MCF 10A (cell line): ENCODE data around the gene AGAP1. TPM values are rescaled to one million over a fixed set of nuclear protein-coding genes. Genes with fewer than 3 reads are reported as not detected.

Experiments used
- BruUV-seq: library from RNA; stranded (reverse); fragments of 400-500 nt; replicated peaks from 2 replicates; lab custom pipeline; 2021; lab: Mats Ljungman, UMichigan
- CTCF ChIA-PET: fragments of 300-600 bp; sonication (Branson Sonifier 250); formaldehyde crosslinking; extraction: SDS; loops from one replicate; lab custom pipeline; 2021; ENCODE audit warnings: antibody characterized with exemption, inconsistent platforms; lab: Yijun Ruan, JAX
- POLR2A ChIA-PET: fragments of 300-600, 350-650 bp; sonication (Branson Sonifier 250); formaldehyde crosslinking; extraction: SDS; loops from one replicate; lab custom pipeline; 2020; ENCODE audit warnings: antibody characterized with exemption, inconsistent platforms; lab: Yijun Ruan, JAX
- DNase-seq: peaks from one replicate; pipeline ENCODE4 v3.0.0-alpha.2; 2018; ENCODE audit not compliant: unreplicated experiment
- H3K27ac Mint-ChIP-seq: one replicate; pipeline ENCODE4 v1.8.0; 2022; ENCODE audit warnings: mild to moderate bottlenecking, low read depth, mixed read lengths; ENCODE audit not compliant: unreplicated experiment
- H3K27me3 Mint-ChIP-seq: one replicate; pipeline ENCODE4 v1.8.0; 2022; ENCODE audit warnings: mixed read lengths; ENCODE audit not compliant: insufficient read depth, unreplicated experiment
- H3K36me3 Mint-ChIP-seq: one replicate; pipeline ENCODE4 v1.8.0; 2022; ENCODE audit warnings: mild to moderate bottlenecking, moderate library complexity, mixed read lengths; ENCODE audit not compliant: insufficient read depth, unreplicated experiment
- H3K4me1 Mint-ChIP-seq: one replicate; pipeline ENCODE4 v1.8.0; 2022; ENCODE audit warnings: mixed read lengths; ENCODE audit not compliant: insufficient read depth, unreplicated experiment
- H3K4me3 Mint-ChIP-seq: one replicate; pipeline ENCODE4 v1.8.0; 2022; ENCODE audit warnings: mild to moderate bottlenecking, moderate library complexity, mixed read lengths; ENCODE audit not compliant: unreplicated experiment
- H3K9me3 Mint-ChIP-seq: one replicate; pipeline ENCODE4 v1.8.0; 2022; ENCODE audit warnings: mixed read lengths; ENCODE audit not compliant: unreplicated experiment
- intact Hi-C: fragments of 100-400 bp; cut with micrococcal nuclease; formaldehyde crosslinking; loops from 2 replicates; pipeline ENCODE4 v1.14.1; 2022
- total RNA-seq: library from RNA; stranded (reverse); gene quantifications from 2 replicates; pipeline ENCODE4 v1.2.3, GENCODE V29; 2022
- TF ChIP-seq, protein P1 (sequence below): fragments of 200-600 bp; IDR thresholded peaks from one replicate; pipeline ENCODE4 v1.8.0; 2022; ENCODE audit warnings: antibody characterized with exemption, mild to moderate bottlenecking; ENCODE audit not compliant: unreplicated experiment

The AGAP1 gene
- total RNA-seq, 1 experiment from 2014 or later: 41.3 TPM

- TF ChIP-seq, protein P1, sequence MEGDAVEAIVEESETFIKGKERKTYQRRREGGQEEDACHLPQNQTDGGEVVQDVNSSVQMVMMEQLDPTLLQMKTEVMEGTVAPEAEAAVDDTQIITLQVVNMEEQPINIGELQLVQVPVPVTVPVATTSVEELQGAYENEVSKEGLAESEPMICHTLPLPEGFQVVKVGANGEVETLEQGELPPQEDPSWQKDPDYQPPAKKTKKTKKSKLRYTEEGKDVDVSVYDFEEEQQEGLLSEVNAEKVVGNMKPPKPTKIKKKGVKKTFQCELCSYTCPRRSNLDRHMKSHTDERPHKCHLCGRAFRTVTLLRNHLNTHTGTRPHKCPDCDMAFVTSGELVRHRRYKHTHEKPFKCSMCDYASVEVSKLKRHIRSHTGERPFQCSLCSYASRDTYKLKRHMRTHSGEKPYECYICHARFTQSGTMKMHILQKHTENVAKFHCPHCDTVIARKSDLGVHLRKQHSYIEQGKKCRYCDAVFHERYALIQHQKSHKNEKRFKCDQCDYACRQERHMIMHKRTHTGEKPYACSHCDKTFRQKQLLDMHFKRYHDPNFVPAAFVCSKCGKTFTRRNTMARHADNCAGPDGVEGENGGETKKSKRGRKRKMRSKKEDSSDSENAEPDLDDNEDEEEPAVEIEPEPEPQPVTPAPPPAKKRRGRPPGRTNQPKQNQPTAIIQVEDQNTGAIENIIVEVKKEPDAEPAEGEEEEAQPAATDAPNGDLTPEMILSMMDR: no peak
- no peaks in the 10 kb centered on the region for H3K27me3 Mint-ChIP-seq
- intact Hi-C loops: no loop called here
- BruUV-seq: no TSS peak
- H3K27ac Mint-ChIP-seq: no peak overlapping the region
- ChIA-PET CTCF (no interaction called here), POLR2A (interaction anchor here (0.6 kb wide), 1 partner anchor 21 kb away, joined by 3 read pairs; no protein-coding TSS in a partner anchor)
- H3K36me3 Mint-ChIP-seq: peaks cover 42% of the 10 kb centered on the region
- no peak overlapping the region for H3K4me3 Mint-ChIP-seq
- no peak for DNase-seq
- peaks cover 7% of the 10 kb centered on the region for H3K9me3 Mint-ChIP-seq
- H3K4me1 Mint-ChIP-seq: no peaks in the 10 kb centered on the region
Measured at GRCh38 chr2:236054125-236054524, 560.3 kb downstream of the AGAP1 start.

DNA sequence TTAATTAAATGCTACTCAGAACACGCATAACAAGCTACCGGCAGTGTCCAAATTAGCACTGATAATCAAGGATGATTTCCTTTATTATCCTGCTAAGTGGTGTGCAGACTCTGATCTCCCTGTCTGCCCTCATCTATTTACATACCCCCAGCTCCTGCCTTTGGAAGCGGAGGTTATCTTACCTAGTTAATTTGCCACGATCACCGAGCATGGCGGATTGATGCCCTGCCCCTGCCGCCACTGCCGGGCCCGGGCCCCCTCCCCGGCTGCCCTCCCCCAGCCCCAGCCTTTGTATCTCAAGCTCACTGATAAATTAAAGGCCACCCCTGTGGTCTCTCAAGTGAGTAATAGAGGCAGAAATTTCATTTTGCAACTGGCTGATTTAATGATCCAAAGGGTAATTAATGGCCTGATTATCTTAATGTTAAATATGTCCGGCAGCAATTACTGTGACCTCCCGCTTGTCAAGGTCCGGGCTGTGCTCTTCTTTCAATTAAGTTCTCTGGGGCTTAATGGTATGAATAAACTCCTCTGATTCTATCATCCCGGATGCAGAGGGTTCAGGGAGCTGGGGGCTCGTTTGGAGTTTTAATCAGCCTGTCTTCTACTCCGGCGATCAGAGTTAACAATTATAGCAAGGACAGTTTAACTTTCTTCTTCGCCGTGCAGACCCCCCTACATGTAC lies 560.9 kb downstream of the AGAP1 start:
- no peak for DNase-seq
- ChIA-PET CTCF (no interaction called here), POLR2A (no interaction called here)
- BruUV-seq: no TSS peak
- Mint-ChIP-seq H3K4me3 (no peak overlapping the region), H3K9me3 (peaks cover 7% of the 10 kb centered on the region), H3K27ac (no peak overlapping the region), H3K4me1 (no peaks in the 10 kb centered on the region), H3K36me3 (peaks cover 36% of the 10 kb centered on the region), H3K27me3 (no peaks in the 10 kb centered on the region)
- intact Hi-C loops: no loop called here
- TF ChIP-seq, protein P1: no peak

- Mint-ChIP-seq H3K27me3 (no peaks in the 10 kb centered on the region), H3K9me3 (peaks cover 7% of the 10 kb centered on the region), H3K27ac (no peak overlapping the region), H3K4me3 (no peak overlapping the region), H3K36me3 (peaks cover 37% of the 10 kb centered on the region), H3K4me1 (no peaks in the 10 kb centered on the region)
- POLR2A ChIA-PET: no interaction called here
- no TSS peak for BruUV-seq
- no peak for DNase-seq
- CTCF ChIA-PET: no interaction called here
- intact Hi-C loops: no loop called here
- TF ChIP-seq, protein P1: no peak
Measured at GRCh38 chr2:236055471-236055870, 561.6 kb downstream of the AGAP1 start.

GRCh38 chr2:236056141-236056540 lies 562.3 kb downstream of the AGAP1 start:
- Mint-ChIP-seq H3K4me3 (no peak overlapping the region), H3K4me1 (no peaks in the 10 kb centered on the region), H3K9me3 (peaks cover 7% of the 10 kb centered on the region), H3K36me3 (peaks cover 38% of the 10 kb centered on the region), H3K27ac (no peak overlapping the region), H3K27me3 (no peaks in the 10 kb centered on the region)
- ChIA-PET POLR2A (no interaction called here), CTCF (interaction anchor here (0.6 kb wide), 1 partner anchor 292 kb away, joined by 3 read pairs; no protein-coding TSS in a partner anchor)
- TF ChIP-seq, protein P1: no peak
- DNase-seq: no peak
- intact Hi-C loops: no loop called here
- BruUV-seq: no TSS peak
